Ovary (tissue), 3 donors: ENCODE measurements around the gene CTNNBL1.

Experiments
- EP300 ChIP-seq: sonication (generic); formaldehyde crosslinking; IDR thresholded peaks from one replicate; pipeline ENCODE4 v1.6.1; 2017; ENCODE audit warnings: antibody characterized with exemption
- POLR2A ChIP-seq: fragments of 450-650 bp; IDR thresholded peaks from one replicate; pipeline ENCODE4 v1.6.1; 2017; ENCODE audit warnings: antibody characterized with exemption, mild to moderate bottlenecking, moderate library complexity
- TF ChIP-seq, protein P1 (sequence below), 3 donors: fragments of 450-650 bp in 2 of 3; fragments of 200-600 bp in 1 of 3; IDR thresholded peaks; one replicate each; pipeline versions ENCODE4 v1.5.1 to v1.8.0; 2016 to 2022; ENCODE audit warnings: antibody characterized with exemption in 3 of 3, mild to moderate bottlenecking in 1 of 3
- donor health status: DM: no; HTN: no; CAD: no.

DNA sequence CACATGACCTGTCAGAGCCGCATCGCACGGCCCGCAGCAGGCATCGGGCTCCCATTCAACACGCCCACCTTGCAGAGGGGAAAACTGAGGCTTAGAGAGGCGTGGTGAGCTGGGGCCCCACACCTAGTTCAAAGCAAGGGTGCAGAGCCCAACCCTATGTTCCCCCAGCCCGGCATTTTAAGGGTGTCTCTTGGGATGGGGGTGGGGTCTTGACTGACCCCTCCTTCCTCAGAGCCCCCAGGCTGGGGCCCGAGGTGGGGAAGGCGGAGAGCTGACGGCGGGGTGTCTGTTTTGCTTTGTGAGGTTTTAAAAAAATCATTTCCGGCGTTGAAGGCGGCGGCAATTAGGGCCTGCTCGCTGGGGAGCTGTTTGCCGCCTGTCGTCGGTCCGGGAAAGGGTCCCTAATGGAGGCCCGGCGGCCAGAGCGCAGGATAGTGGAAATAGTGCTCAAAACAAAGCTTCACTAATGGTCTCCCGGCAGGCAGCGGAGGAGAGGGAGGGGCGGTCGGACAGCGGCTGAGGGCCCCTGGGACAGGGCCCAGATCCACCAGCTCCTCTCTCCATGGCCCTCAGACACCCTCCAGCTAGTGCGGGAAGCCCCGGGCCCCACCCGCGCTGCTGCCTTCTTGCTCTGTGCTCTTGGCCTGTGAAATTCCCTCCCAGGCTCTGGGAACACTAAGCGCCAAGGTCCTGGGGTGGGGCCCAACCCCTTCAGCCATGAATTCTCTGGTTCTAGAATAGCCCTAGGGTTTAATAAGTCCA, 221.0 kb downstream of the CTNNBL1 start:
- TF ChIP-seq, protein P1, sequence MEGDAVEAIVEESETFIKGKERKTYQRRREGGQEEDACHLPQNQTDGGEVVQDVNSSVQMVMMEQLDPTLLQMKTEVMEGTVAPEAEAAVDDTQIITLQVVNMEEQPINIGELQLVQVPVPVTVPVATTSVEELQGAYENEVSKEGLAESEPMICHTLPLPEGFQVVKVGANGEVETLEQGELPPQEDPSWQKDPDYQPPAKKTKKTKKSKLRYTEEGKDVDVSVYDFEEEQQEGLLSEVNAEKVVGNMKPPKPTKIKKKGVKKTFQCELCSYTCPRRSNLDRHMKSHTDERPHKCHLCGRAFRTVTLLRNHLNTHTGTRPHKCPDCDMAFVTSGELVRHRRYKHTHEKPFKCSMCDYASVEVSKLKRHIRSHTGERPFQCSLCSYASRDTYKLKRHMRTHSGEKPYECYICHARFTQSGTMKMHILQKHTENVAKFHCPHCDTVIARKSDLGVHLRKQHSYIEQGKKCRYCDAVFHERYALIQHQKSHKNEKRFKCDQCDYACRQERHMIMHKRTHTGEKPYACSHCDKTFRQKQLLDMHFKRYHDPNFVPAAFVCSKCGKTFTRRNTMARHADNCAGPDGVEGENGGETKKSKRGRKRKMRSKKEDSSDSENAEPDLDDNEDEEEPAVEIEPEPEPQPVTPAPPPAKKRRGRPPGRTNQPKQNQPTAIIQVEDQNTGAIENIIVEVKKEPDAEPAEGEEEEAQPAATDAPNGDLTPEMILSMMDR (IDR thresholded peaks at IDR 0.05), result no peak
- TF ChIP-seq EP300 (no peak), POLR2A (no peak)
